Erythroblast (primary cell): ENCODE measurements around the gene NCLN.

Source experiments
- GATA1 ChIP-seq: IDR thresholded peaks from 2 replicates; pipeline ENCODE4 v1.6.1; 2011; ENCODE audit warnings: low read depth, mild to moderate bottlenecking, control low read depth, low read length, moderate library complexity
- POLR2A ChIP-seq: IDR thresholded peaks from 2 replicates; pipeline ENCODE4 v1.6.1; 2011; ENCODE audit warnings: mild to moderate bottlenecking, low read length

DNA sequence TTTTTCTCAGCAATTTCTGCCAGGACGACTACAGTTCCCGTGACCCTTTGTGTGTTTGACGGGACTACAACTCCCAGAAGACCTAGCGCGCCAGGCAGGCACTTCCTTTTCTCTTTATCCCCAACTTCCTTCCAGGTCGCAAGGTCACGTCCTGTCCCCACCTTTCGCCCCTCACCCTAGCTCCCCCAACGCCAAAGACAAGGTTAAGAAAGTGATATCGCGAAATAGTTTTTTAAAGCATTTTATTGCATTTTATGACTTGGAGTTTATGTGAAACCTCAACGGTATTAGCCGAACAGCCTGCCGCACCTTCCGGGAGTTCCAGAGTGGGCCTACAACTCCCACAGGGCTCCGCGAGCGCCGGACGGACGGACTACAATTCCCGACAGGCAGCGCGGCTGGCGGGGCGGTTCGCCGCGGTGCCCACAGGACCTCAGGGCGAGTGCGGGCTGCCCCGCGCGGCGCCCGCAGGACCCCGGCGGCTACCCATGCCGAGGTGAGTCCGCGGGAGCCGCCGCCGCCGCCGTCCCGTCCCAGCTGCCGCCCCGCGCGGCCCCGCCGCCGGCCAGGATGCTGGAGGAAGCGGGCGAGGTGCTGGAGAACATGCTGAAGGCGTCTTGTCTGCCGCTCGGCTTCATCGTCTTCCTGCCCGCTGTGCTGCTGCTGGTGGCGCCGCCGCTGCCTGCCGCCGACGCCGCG is at the start of gene NCLN:
- TF ChIP-seq POLR2A: peak; percentile 71
- no peak for TF ChIP-seq GATA1
